Loucy (cell line): ENCODE data around the gene COX10.
"Not testable (repeated sequence)": the region's sequence is repeated elsewhere in the genome, so short reads cannot be mapped to it uniquely, and the experiment has no call there.

Experiments
- H2AFZ ChIP-seq: fragments of 200-600 bp; sonication (generic); 2 replicates; pipeline ENCODE4 v1.6.0; 2016; ENCODE audit warnings: antibody characterized with exemption, mild to moderate bottlenecking, low read length, moderate library complexity
- H3F3A ChIP-seq: fragments of 200-600 bp; 2 replicates; pipeline ENCODE4 v1.6.0; 2016; ENCODE audit warnings: antibody characterized with exemption, low read depth, mild to moderate bottlenecking
- H3K27me3 ChIP-seq: fragments of 200-600 bp; sonication (generic); 2 replicates; pipeline ENCODE4 v1.6.1; 2014; ENCODE audit warnings: low read length, mild to moderate bottlenecking; ENCODE audit not compliant: insufficient read depth, poor library complexity, severe bottlenecking
- H3K36me3 ChIP-seq: fragments of 200-600 bp; sonication (generic); 2 replicates; pipeline ENCODE4 v1.6.1; 2016; ENCODE audit warnings: low read length; ENCODE audit not compliant: insufficient read depth
- H3K4me1 ChIP-seq: fragments of 200-600 bp; sonication (generic); 2 replicates; pipeline ENCODE4 v1.5.1; 2014; ENCODE audit warnings: low read length, mild to moderate bottlenecking; ENCODE audit not compliant: insufficient read depth, poor library complexity, severe bottlenecking
- H3K4me2 ChIP-seq: fragments of 200-600 bp; sonication (generic); 2 replicates; pipeline ENCODE4 v1.6.0; 2014; ENCODE audit warnings: antibody characterized with exemption, low read length, low read depth, mild to moderate bottlenecking; ENCODE audit not compliant: poor library complexity, severe bottlenecking
- H3K4me3 ChIP-seq: fragments of 200-600 bp; sonication (generic); 2 replicates; pipeline ENCODE4 v1.5.1; 2014; ENCODE audit warnings: low read length, mild to moderate bottlenecking, mixed read lengths; ENCODE audit not compliant: poor library complexity, severe bottlenecking
- H3K79me2 ChIP-seq: fragments of 200-600 bp; sonication (generic); 2 replicates; pipeline ENCODE4 v1.6.1; 2014; ENCODE audit warnings: low read length; ENCODE audit not compliant: insufficient read depth
- H3K9ac ChIP-seq: fragments of 200-600 bp; sonication (generic); 2 replicates; pipeline ENCODE4 v1.6.0; 2014; ENCODE audit warnings: mild to moderate bottlenecking, low read depth, low read length, moderate library complexity; ENCODE audit not compliant: poor library complexity, severe bottlenecking
- H3K9me2 ChIP-seq: fragments of 200-600 bp; sonication (generic); replicated peaks from 2 replicates; pipeline ENCODE4 v1.6.1; 2016; ENCODE audit warnings: low read depth, low read length, mixed read lengths
- H3K9me3 ChIP-seq: fragments of 200-600 bp; sonication (generic); 2 replicates; pipeline ENCODE4 v1.6.1; 2014; ENCODE audit warnings: mild to moderate bottlenecking, antibody characterized with exemption, low read length, low read depth; ENCODE audit not compliant: insufficient read depth
- H4K20me1 ChIP-seq: fragments of 200-600 bp; sonication (generic); 2 replicates; pipeline ENCODE4 v1.6.0; 2014; ENCODE audit warnings: antibody characterized with exemption, low read length, mild to moderate bottlenecking; ENCODE audit not compliant: insufficient read depth, poor library complexity, severe bottlenecking
- EZH2phosphoT487 ChIP-seq: fragments of 200-600 bp; IDR thresholded peaks from 2 replicates; pipeline ENCODE4 v1.6.1; 2018; ENCODE audit warnings: antibody characterized with exemption, mild to moderate bottlenecking, moderate library complexity, borderline replicate concordance
- TF ChIP-seq, protein P1 (sequence below): fragments of 200-600 bp; sonication (generic); conservative IDR thresholded peaks from 2 replicates; pipeline ENCODE4 v1.5.1; 2014; ENCODE audit warnings: mild to moderate bottlenecking, antibody characterized with exemption, low read length

The COX10 gene

DNA sequence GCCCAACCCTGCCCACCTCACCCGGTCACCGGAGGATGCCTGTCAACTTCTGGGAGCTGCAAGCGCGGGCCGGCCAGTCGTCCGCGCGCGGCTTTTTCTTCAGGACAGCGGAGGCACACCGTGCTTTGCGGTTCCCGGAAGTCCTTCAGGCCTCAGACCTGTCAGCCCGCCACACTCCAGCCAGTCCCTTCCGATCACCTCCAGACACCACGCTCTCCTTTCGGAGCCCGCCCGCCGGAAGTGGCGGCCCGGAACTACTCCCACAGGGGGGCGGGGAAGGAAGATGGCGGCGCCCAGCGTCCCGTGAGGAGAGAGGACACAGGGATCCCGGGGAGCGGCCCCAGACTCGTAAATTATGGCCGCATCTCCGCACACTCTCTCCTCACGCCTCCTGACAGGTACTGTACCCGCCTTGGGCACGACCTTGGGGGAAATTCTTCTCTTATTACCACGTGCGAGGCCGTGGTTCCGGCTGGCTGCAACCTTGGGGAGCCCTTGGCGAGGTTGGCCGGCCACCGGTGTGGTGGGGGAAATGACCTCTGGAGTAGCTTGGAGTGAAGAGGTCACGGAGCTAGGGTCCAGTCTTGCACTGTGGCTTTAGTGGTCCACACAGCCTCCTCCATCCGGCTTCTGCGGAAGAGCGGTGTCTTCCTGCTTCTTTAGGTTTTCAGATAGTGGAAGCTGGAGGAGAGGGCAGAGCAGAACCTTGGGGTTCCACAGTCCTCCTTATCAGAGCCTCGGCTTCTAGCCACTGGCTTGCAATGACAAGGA, at the start of gene COX10:
Gene COX10 (plus strand): TSS at position 254 of the 771 bp plus-strand sequence. CDS start 102 bp downstream, at position 356.
- no peaks in the 10 kb centered on the region for H3F3A ChIP-seq
- peak within 1 kb of the TSS; percentile 97 for H2AFZ ChIP-seq
- H3K9ac ChIP-seq, result peak within 1 kb of the TSS; percentile 91
- H3K4me2 ChIP-seq, result peak within 1 kb of the TSS; percentile 90
- H3K27me3 ChIP-seq, result no peaks in the 10 kb centered on the region
- H3K79me2 ChIP-seq, result peaks cover 42% of the 10 kb centered on the region
- peaks cover 6% of the 10 kb centered on the region for H4K20me1 ChIP-seq
- no peak for TF ChIP-seq EZH2phosphoT487
- TF ChIP-seq, protein P1, sequence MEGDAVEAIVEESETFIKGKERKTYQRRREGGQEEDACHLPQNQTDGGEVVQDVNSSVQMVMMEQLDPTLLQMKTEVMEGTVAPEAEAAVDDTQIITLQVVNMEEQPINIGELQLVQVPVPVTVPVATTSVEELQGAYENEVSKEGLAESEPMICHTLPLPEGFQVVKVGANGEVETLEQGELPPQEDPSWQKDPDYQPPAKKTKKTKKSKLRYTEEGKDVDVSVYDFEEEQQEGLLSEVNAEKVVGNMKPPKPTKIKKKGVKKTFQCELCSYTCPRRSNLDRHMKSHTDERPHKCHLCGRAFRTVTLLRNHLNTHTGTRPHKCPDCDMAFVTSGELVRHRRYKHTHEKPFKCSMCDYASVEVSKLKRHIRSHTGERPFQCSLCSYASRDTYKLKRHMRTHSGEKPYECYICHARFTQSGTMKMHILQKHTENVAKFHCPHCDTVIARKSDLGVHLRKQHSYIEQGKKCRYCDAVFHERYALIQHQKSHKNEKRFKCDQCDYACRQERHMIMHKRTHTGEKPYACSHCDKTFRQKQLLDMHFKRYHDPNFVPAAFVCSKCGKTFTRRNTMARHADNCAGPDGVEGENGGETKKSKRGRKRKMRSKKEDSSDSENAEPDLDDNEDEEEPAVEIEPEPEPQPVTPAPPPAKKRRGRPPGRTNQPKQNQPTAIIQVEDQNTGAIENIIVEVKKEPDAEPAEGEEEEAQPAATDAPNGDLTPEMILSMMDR, result no peak
- H3K9me2 ChIP-seq, result no peaks in the 10 kb centered on the region
- 0 out of 2 replicates have a peak, but pooled peaks cover under 1% of the 10 kb centered on the region for H3K36me3 ChIP-seq
- peaks cover 25% of the 10 kb centered on the region for H3K4me1 ChIP-seq
- H3K4me3 ChIP-seq, result peak within 1 kb of the TSS; percentile 99
- H3K9me3 ChIP-seq, result peaks cover 3% of the 10 kb centered on the region; the same call in 1 of the 2 replicates

DNA sequence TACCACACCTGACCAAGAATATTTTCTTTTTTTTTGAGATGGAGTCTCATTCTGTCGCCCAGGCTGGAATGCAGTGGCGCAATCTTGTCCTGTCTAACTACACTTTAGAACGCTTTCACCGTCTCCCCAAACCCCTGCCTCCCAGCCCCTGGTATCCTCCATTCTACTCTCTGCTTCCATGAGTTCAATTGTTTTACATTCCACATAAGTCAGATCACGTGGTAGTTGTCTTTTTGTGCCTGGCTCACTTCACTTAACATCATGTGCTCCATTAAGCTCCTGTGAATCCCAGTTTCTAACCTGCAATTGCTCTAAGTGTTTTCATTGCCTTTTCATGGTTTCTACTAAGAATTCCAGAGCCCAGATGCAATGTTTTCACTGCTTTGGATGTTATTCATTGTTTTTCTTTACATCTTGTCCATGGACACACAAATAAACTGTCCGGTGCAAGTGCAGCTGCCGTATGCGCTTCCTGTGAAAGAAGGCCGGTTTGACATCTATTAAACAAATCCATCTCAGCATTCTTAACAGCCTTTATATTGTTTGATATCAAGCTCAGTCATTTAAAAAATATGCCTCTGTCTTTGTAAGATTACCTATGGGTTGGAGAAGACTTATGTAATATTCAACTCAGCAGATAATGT, 47.5 kb upstream of the COX10 start:
- not testable (repeated sequence) for H3K9me2 ChIP-seq

DNA sequence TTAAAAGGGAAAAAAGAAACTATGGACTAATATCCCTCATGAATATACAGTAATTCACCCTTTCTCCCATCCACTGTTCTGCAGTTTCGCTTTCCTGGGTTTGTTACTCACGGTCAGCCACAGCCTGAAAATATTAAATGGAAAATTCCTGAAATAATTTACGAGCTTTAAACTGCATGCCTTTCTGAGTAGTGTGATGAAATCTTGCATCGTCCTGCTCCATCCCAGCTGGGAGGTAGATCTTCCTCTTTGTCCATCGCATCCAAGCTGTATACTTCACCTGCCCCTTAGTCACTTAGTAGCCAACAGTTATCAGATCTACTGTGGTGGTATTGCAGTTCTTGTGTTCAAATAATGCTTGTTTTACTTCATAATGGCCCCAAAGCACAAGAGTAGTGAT, 39.5 kb upstream of the COX10 start:
- not testable (repeated sequence) for H4K20me1 ChIP-seq, H3K9me2 ChIP-seq, H2AFZ ChIP-seq, H3K4me1 ChIP-seq, H3K4me2 ChIP-seq, H3K27me3 ChIP-seq, H3K79me2 ChIP-seq, H3K4me3 ChIP-seq, H3K9ac ChIP-seq, H3K36me3 ChIP-seq, H3K9me3 ChIP-seq, H3F3A ChIP-seq

More for the DNA sequence above, 47.5 kb upstream of the COX10 start:
- not testable (repeated sequence) for H3K4me1 ChIP-seq, H3K4me3 ChIP-seq, H3K36me3 ChIP-seq, H3F3A ChIP-seq, H4K20me1 ChIP-seq, H2AFZ ChIP-seq, H3K9me3 ChIP-seq, H3K4me2 ChIP-seq, H3K27me3 ChIP-seq, H3K9ac ChIP-seq, H3K79me2 ChIP-seq

- Histone ChIP-seq H2AFZ (no peak overlapping the region), H3K36me3 (peaks cover 9% of the 10 kb centered on the region; the same call in 1 of the 2 replicates)
Measured at GRCh38 chr17:14032234-14032633, 37.1 kb upstream of the COX10 start.

More at GRCh38 chr17:14032234-14032633, 37.1 kb upstream of the COX10 start:
- H3K79me2 ChIP-seq, result no peaks in the 10 kb centered on the region
- no peaks in the 10 kb centered on the region for H3F3A ChIP-seq
- H4K20me1 ChIP-seq, result no peaks in the 10 kb centered on the region
- no peak overlapping the region for H3K4me2 ChIP-seq
- H3K4me1 ChIP-seq, result no peaks in the 10 kb centered on the region
- no peaks in the 10 kb centered on the region for H3K9me2 ChIP-seq
- H3K4me3 ChIP-seq, result no peak overlapping the region
- no peaks in the 10 kb centered on the region for H3K9me3 ChIP-seq
- H3K9ac ChIP-seq, result no peak overlapping the region
- TF ChIP-seq, protein P1, result no peak
- TF ChIP-seq EZH2phosphoT487, result no peak
- no peaks in the 10 kb centered on the region for H3K27me3 ChIP-seq
